Measurements from ENCODE around the gene MGMT. TPM values are rescaled to one million over a fixed set of nuclear protein-coding genes. Genes with fewer than 3 reads are reported as not detected.

MGMT gene
- polyA plus RNA-seq, 12 donors = 11.3 to 18.1 (median 13.5) TPM; not detected in 1

GRCh38 chr10:129652521-129653201 lies 185.6 kb downstream of the MGMT start:
- DNase-seq = no peak

GRCh38 chr10:129653428-129653827 lies 186.4 kb downstream of the MGMT start:
- DNase-seq = no peak

GRCh38 chr10:129653861-129654260 lies 186.8 kb downstream of the MGMT start:
- DNase-seq = no peak

- no peak for DNase-seq
These were observed 187.4 kb downstream of the MGMT start for GRCh38 chr10:129654461-129654860.

- no peak for DNase-seq
These were observed 188.1 kb downstream of the MGMT start for GRCh38 chr10:129655007-129655678.

GRCh38 chr10:129655679-129656031 lies 188.6 kb downstream of the MGMT start:
- DNase-seq = no peak

- no peak for DNase-seq
These were observed 189.6 kb downstream of the MGMT start for GRCh38 chr10:129656642-129657041.

GRCh38 chr10:129657297-129658017 lies 190.4 kb downstream of the MGMT start:
- no peak for DNase-seq

- peak; percentile 20 for DNase-seq
These were observed 191.5 kb downstream of the MGMT start for GRCh38 chr10:129658376-129659072.

- DNase-seq = peak; percentile 30
These were observed 192.6 kb downstream of the MGMT start for GRCh38 chr10:129659508-129660268.

- no peak for DNase-seq
These were observed 193.5 kb downstream of the MGMT start for GRCh38 chr10:129660569-129660968.

- DNase-seq = no peak
These were observed 195.4 kb downstream of the MGMT start for GRCh38 chr10:129662426-129662825.

GRCh38 chr10:129670124-129670523 lies 203.1 kb downstream of the MGMT start:
- no peak for DNase-seq

GRCh38 chr10:129673292-129673691 lies 206.3 kb downstream of the MGMT start:
- no peak for DNase-seq

- DNase-seq = no peak
These were observed 208.2 kb downstream of the MGMT start for GRCh38 chr10:129675027-129675769.

GRCh38 chr10:129676014-129676413 lies 209.0 kb downstream of the MGMT start:
- DNase-seq = no peak

- no peak for DNase-seq
These were observed 210.4 kb downstream of the MGMT start for GRCh38 chr10:129677377-129677927.

GRCh38 chr10:129678186-129678585 lies 211.1 kb downstream of the MGMT start:
- no peak for DNase-seq

GRCh38 chr10:129679207-129679606 lies 212.2 kb downstream of the MGMT start:
- DNase-seq = no peak

- no peak for DNase-seq
These were observed 213.8 kb downstream of the MGMT start for GRCh38 chr10:129680661-129681344.
